Measurements from ENCODE around the gene ARHGEF28. TPM values are rescaled to one million over a fixed set of nuclear protein-coding genes. Genes with fewer than 3 reads are reported as not detected.

ARHGEF28 gene
- total RNA-seq, 1 experiment from 2014 or later, result 0.57 TPM

DNA sequence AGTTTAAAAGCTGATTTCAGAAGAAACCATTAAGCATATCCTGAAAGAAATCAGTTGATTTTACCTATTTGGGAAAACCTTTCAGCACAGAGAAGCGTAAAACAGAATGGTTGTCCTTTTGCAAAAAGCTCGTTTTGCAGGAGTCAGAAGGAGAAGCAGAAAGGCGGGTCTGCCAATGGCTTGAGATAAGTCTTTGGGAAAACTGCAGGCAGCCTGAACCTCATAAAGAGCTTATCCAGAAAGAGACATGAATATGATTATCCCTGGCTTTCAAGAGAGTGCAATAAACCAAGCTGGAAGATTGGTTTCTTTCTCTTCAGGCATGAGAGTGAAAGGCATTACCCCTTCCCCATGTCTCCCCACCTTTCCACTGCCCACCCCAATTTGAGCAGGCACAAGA is 353.3 kb downstream of the ARHGEF28 start:
- Histone ChIP-seq H2BK20ac (ENCODE audit: low read depth, low read length, poor library complexity, severe bottlenecking) (no peak overlapping the region), H4K5ac (ENCODE audit: insufficient read length, low read depth, low read length) (no peak overlapping the region), H3K9ac (ENCODE audit: extremely low read depth, insufficient read length, low read length) (no peak overlapping the region), H3K4me2 (ENCODE audit: insufficient read depth, insufficient read length, low read length) (no peak overlapping the region), H3K79me1 (ENCODE audit: insufficient read depth, low read depth, low read length, poor library complexity, severe bottlenecking) (no peaks in the 10 kb centered on the region), H4K20me1 (ENCODE audit: control insufficient read depth, insufficient read depth, insufficient read length) (no peaks in the 10 kb centered on the region), H2BK120ac (ENCODE audit: low read depth, low read length, poor library complexity, severe bottlenecking) (no peak overlapping the region), H2BK12ac (ENCODE audit: insufficient read length, low read depth, low read length) (no peak overlapping the region), H3K4me1 (ENCODE audit: insufficient read depth, low read length) (no peaks in the 10 kb centered on the region), H2AK5ac (ENCODE audit: insufficient read length, low read length) (no peak overlapping the region), H3K23me2 (ENCODE audit: insufficient read length, low read depth, low read length, poor library complexity, severe bottlenecking) (no peaks in the 10 kb centered on the region), H3T11ph (ENCODE audit: low read length) (no peak overlapping the region), H2BK15ac (ENCODE audit: low read depth, low read length) (no peak overlapping the region), H3K9me3 (ENCODE audit: control insufficient read depth, low read depth, low read length) (no peaks in the 10 kb centered on the region), H3K4ac (ENCODE audit: low read depth, low read length) (no peak overlapping the region), H3K27ac (ENCODE audit: insufficient read length, low read depth, low read length) (no peak overlapping the region), H3K23ac (ENCODE audit: insufficient read length, low read depth, low read length) (no peak overlapping the region), H4K8ac (replicated peaks; ENCODE audit: insufficient read length, low read depth, low read length) (no peak overlapping the region), H2AFZ (ENCODE audit: low read length) (no peak overlapping the region), H3K18ac (ENCODE audit: insufficient read length, low read depth, low read length) (no peak overlapping the region), H4K91ac (ENCODE audit: insufficient read length, low read depth, low read length) (no peak overlapping the region), H3K14ac (ENCODE audit: insufficient read depth, low read length) (no peak overlapping the region), H3K27me3 (ENCODE audit: insufficient read depth, low read length) (no peaks in the 10 kb centered on the region), H2BK5ac (ENCODE audit: insufficient read length, low read length) (no peak overlapping the region), H3K56ac (ENCODE audit: insufficient read length, low read depth, low read length) (no peak overlapping the region), H3K79me2 (ENCODE audit: insufficient read depth, low read length) (no peaks in the 10 kb centered on the region)
- Mint-ChIP-seq H3K36me3 (ENCODE audit: insufficient read depth in 1 of 3, low read depth in 3 of 3) (no peaks in the 10 kb centered on the region; a peak in 1 of 7 replicates), H3K27me3 (ENCODE audit: low read depth) (no peaks in the 10 kb centered on the region), H3K9me3 (no peaks in the 10 kb centered on the region), H3K4me1 (no peaks in the 10 kb centered on the region), H3K27ac (no peak overlapping the region), H3K4me3 (no peak overlapping the region)
- DNase-seq, result no peak
- WGBS (ENCODE audit: extremely low coverage, insufficient read length, low lambda C conversion rate), result no CpG with 5 or more reads among the region's 3 CpGs
- TF ChIP-seq, protein P1, sequence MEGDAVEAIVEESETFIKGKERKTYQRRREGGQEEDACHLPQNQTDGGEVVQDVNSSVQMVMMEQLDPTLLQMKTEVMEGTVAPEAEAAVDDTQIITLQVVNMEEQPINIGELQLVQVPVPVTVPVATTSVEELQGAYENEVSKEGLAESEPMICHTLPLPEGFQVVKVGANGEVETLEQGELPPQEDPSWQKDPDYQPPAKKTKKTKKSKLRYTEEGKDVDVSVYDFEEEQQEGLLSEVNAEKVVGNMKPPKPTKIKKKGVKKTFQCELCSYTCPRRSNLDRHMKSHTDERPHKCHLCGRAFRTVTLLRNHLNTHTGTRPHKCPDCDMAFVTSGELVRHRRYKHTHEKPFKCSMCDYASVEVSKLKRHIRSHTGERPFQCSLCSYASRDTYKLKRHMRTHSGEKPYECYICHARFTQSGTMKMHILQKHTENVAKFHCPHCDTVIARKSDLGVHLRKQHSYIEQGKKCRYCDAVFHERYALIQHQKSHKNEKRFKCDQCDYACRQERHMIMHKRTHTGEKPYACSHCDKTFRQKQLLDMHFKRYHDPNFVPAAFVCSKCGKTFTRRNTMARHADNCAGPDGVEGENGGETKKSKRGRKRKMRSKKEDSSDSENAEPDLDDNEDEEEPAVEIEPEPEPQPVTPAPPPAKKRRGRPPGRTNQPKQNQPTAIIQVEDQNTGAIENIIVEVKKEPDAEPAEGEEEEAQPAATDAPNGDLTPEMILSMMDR (conservative IDR thresholded peaks at IDR 0.05), result no peak
